Common myeloid progenitor, CD34-positive (primary cell): ENCODE measurements around the gene NEK4.

Source experiments
- CTCF ChIA-PET: fragments of 350-600 bp; sonication (Branson Sonifier 250); formaldehyde crosslinking; loops from one replicate; lab custom pipeline; 2021; ENCODE audit warnings: antibody characterized with exemption; lab: Charles Lee
- POLR2A ChIA-PET: fragments of 350-600 bp; sonication (Branson Sonifier 250); formaldehyde crosslinking; loops from one replicate; lab custom pipeline; 2021; ENCODE audit warnings: antibody characterized with exemption; lab: Charles Lee
- DNase-seq, 3 donors: peaks; one replicate each; pipeline versions ENCODE4 v3.0.0 to v3.0.0-alpha.2; 2013
- H3K27ac ChIP-seq, 2 experiments: 1 replicate in 1 of 2; 2 replicates in 1 of 2; pipeline ENCODE4 v1.7.0; 2013; ENCODE audit warnings: inconsistent platforms in 2 of 2, low read length in 2 of 2, mild to moderate bottlenecking in 2 of 2, low read depth in 1 of 2, moderate library complexity in 1 of 2; ENCODE audit not compliant: severe bottlenecking in 2 of 2, insufficient read depth in 1 of 2, poor library complexity in 1 of 2
- H3K27me3 ChIP-seq, 5 experiments: replicated peaks in 2 of 5; 1 replicate in 3 of 5; 2 replicates in 2 of 5; pipeline versions ENCODE4 v1.6.1 to v1.7.0; 2013; ENCODE audit warnings: low read length in 4 of 5, mild to moderate bottlenecking in 2 of 5, moderate library complexity in 2 of 5, inconsistent platforms in 1 of 5; ENCODE audit not compliant: insufficient read depth in 5 of 5, control insufficient read depth in 4 of 5
- H3K36me3 ChIP-seq, 4 experiments: 1 replicate in 2 of 4; 2 replicates in 2 of 4; pipeline versions ENCODE4 v1.6.1 to v1.7.0; 2013; ENCODE audit warnings: low read length in 3 of 4, control low read depth in 1 of 4, mild to moderate bottlenecking in 1 of 4; ENCODE audit not compliant: control insufficient read depth in 4 of 4, insufficient read depth in 4 of 4
- H3K4me1 ChIP-seq, 4 experiments: 1 replicate in 3 of 4; 2 replicates in 1 of 4; pipeline versions ENCODE4 v1.6.1 to v1.7.1; 2013; ENCODE audit warnings: low read length in 3 of 4, mild to moderate bottlenecking in 3 of 4, control low read depth in 1 of 4, inconsistent platforms in 1 of 4, moderate library complexity in 1 of 4; ENCODE audit not compliant: control insufficient read depth in 4 of 4, insufficient read depth in 4 of 4; ENCODE audit errors: control extremely low read depth in 1 of 4
- H3K4me3 ChIP-seq, 7 experiments: 1 replicate in 4 of 7; 2 replicates in 3 of 7; pipeline versions ENCODE4 v1.5.1 to v1.7.0; 2013; ENCODE audit warnings: mild to moderate bottlenecking in 7 of 7, low read length in 6 of 7, moderate library complexity in 6 of 7, inconsistent platforms in 2 of 7, low read depth in 2 of 7, control low read depth in 1 of 7; ENCODE audit not compliant: insufficient read depth in 4 of 7, control insufficient read depth in 1 of 7; ENCODE audit errors: extremely low read depth in 1 of 7
- H3K9me3 ChIP-seq, 5 experiments: 1 replicate in 4 of 5; 2 replicates in 1 of 5; pipeline versions ENCODE4 v1.6.1 to v1.7.1; 2013; ENCODE audit warnings: low read length in 4 of 5, mild to moderate bottlenecking in 2 of 5, inconsistent platforms in 1 of 5, low read depth in 1 of 5, moderate library complexity in 1 of 5; ENCODE audit not compliant: control insufficient read depth in 4 of 5, insufficient read depth in 2 of 5; ENCODE audit errors: control extremely low read depth in 1 of 5
- WGBS: methylation state at CpG from one replicate; pipeline ENCODE4 v1.1.5; 2013; ENCODE audit not compliant: insufficient coverage; 5-methylcytosine and 5-hydroxymethylcytosine counted together

Gene NEK4

DNA sequence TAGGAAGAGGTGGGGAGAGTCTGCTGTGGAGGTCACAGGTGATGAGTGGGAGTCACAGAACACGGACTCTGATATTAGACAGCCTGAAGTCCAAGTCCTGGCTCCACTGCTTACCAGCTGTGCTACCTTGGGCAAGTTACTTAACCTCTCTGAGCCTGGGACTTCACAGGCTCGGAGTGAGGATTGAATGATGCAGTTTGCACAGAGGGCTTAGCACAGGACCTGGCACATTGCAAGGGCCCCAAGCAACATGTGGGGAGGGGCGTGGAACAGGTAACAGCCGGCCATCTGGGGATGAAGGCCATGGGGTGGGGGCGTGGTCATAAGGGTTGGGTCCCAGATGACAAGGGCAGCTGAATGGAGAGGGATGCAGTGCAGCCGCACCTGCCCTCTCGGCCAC lies 19.6 kb upstream of the NEK4 start:
- H3K36me3 ChIP-seq: no peaks in the 10 kb centered on the region
- no peaks in the 10 kb centered on the region for H3K9me3 ChIP-seq
- 96% methylated on average over 6 of the region's 7 CpGs for WGBS
- ChIA-PET POLR2A (no interaction called here), CTCF (interaction anchor here (0.8 to 1.4 kb wide), 3 partner anchors 9 to 30 kb away, joined by 3 to 6 read pairs (median 3); no protein-coding TSS in a partner anchor)
- DNase-seq: no peak
- H3K4me1 ChIP-seq: no peaks in the 10 kb centered on the region
- H3K27me3 ChIP-seq: no peaks in the 10 kb centered on the region
- no peak overlapping the region for H3K4me3 ChIP-seq
- no peak overlapping the region for H3K27ac ChIP-seq

DNA sequence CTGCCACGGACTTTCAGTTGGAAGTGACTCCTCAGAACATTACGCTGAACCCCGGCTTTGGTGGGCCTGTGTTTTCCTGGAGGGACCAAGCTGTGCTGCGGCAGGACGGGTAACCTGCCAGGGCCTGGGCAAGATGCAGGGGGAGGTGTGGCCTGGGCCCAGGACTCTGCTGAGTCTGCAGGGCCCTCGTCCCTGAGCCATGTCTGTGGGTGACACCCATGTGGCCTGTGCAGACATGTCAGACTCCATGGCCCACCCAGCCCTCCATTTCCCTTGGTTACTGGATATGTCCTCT lies 19.0 kb upstream of the NEK4 start:
- H3K27ac ChIP-seq: no peak overlapping the region
- no peaks in the 10 kb centered on the region for H3K4me1 ChIP-seq
- H3K9me3 ChIP-seq: no peaks in the 10 kb centered on the region
- no peak for DNase-seq
- H3K4me3 ChIP-seq: no peak overlapping the region
- no peaks in the 10 kb centered on the region for H3K27me3 ChIP-seq
- 97% methylated on average over 4 of the region's 6 CpGs for whole genome bisulfite sequencing
- ChIA-PET CTCF (interaction anchor here (1.2 kb wide), 1 partner anchor 26 kb away, joined by 3 read pairs; no protein-coding TSS in a partner anchor), POLR2A (no interaction called here)
- no peaks in the 10 kb centered on the region for H3K36me3 ChIP-seq

DNA sequence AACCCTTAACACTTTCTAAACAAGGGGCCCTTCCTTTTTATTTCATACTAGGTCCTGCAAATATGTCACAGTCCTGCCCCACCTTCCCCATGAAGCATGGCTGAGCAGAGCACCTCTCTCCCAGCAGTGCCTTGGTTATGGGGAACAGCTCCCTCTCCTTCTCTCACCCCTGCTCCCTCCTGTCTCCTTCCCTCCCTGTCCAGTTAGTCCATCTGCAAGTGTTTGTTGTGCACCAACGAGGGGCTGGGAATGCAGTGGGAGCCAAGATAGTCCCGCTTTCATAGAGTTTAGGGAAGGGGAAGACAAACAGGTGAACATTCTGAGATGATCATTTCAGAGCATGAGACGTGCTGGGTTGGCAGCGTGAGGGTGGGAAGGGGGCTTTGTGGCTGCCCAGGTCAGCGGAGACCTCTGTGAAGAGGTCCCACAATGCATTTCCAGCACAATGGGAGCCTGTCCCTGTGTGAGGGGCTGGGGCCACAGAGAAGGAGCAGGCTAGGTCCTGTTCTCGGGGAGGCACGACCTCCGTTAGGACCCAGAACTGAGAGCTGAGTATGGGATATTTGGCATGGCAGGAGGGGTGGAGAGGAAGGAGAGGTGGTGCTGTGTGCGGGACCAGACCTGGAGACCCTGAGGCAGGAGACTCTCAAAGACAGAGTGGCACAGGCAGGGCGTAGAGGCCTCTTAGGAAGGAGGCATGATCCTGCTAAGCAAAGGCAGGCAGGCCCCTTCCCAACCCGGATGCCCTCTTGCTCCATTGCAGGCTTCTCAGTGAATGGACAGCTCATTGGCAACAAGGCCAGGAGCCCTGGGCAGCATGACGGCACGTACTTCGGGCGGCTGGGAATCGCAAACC lies 18.4 kb upstream of the NEK4 start:
- Histone ChIP-seq H3K27ac (no peak overlapping the region), H3K36me3 (no peaks in the 10 kb centered on the region), H3K4me1 (no peaks in the 10 kb centered on the region), H3K4me3 (no peak overlapping the region), H3K27me3 (no peaks in the 10 kb centered on the region), H3K9me3 (no peaks in the 10 kb centered on the region)
- CTCF ChIA-PET: interaction anchor here (1.2 kb wide), 1 partner anchor 27 kb away, joined by 3 read pairs; no protein-coding TSS in a partner anchor
- POLR2A ChIA-PET: no interaction called here
- no peak for DNase-seq
- WGBS: 93% methylated on average over 15 of the region's 16 CpGs

GRCh38 chr3:52787672-52788625 lies 17.2 kb upstream of the NEK4 start:
- WGBS: 96% methylated on average over 14 of the region's 17 CpGs
- no peaks in the 10 kb centered on the region for H3K4me1 ChIP-seq
- no peaks in the 10 kb centered on the region for H3K36me3 ChIP-seq
- no peaks in the 10 kb centered on the region for H3K27me3 ChIP-seq
- CTCF ChIA-PET: interaction anchor here (0.9 kb wide), 3 partner anchors 9 to 33 kb away, joined by 3 to 5 read pairs (median 3); no protein-coding TSS in a partner anchor
- POLR2A ChIA-PET: interaction anchor here (0.6 kb wide), 1 partner anchor 1023 kb away, joined by 3 read pairs; no protein-coding TSS in a partner anchor
- H3K4me3 ChIP-seq: no peak overlapping the region
- no peaks in the 10 kb centered on the region for H3K9me3 ChIP-seq
- no peak for DNase-seq
- H3K27ac ChIP-seq: no peak overlapping the region

- 94% methylated on average over 4 of the region's 11 CpGs for WGBS
- Histone ChIP-seq H3K36me3 (no peaks in the 10 kb centered on the region), H3K27ac (no peak overlapping the region), H3K9me3 (no peaks in the 10 kb centered on the region), H3K4me1 (no peaks in the 10 kb centered on the region), H3K4me3 (no peak overlapping the region), H3K27me3 (peaks cover 0 to 2% (median 0%) of the 10 kb centered on the region in 5 experiments)
- CTCF ChIA-PET: interaction anchor here (0.9 kb wide), 3 partner anchors 10 to 34 kb away, joined by 3 to 5 read pairs (median 3); no protein-coding TSS in a partner anchor
- no peak for DNase-seq
- POLR2A ChIA-PET: interaction anchor here (0.6 kb wide), 1 partner anchor 1024 kb away, joined by 3 read pairs; no protein-coding TSS in a partner anchor
These were observed 16.5 kb upstream of the NEK4 start for GRCh38 chr3:52787246-52787645.

DNA sequence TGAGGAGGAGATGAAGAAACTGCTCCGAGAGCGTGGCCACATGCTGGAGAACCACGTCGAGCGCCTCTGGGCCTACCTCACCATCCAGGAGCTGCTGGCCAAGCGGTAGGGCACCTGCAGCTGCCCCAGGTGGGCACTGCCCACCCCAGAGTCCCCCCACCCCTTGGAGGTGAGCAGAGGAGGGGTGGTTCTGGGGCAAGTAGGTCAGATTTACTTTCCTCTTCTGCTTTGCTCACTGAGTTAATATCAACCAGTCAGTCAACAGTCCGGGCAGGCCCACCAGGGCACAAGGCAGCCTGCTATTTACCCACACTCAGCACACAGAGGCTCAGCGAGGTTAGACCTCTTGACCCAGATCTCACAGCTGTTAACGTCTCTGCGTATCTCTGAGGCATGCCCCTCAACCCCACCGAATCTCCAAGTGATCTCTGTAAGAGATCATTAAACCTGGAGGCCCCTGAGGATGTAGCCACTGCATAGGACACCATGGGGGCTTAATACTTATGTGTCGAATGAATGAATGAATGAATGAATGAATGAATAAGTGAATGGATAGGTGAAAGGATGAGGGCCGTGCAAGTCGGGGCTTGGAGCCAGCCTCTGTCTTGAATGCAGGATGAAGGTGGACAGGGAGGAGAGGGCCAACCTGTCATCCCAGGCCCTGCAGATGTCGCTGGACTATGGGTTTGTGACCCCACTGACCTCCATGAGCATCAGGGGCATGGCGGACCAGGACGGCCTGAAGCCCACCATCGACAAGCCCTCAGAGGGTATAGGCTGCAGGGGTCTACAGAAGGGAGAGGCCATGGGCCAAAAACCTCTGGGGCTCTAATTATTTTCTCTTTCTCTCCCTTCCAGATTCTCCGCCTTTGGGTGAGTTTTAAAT lies 15.8 kb upstream of the NEK4 start:
- H3K27me3 ChIP-seq: peaks cover 0 to 5% (median 0%) of the 10 kb centered on the region in 5 experiments
- ChIA-PET POLR2A (no interaction called here), CTCF (interaction anchor here (0.9 kb wide), 2 partner anchors 14 to 35 kb away, joined by 3 to 5 read pairs; no protein-coding TSS in a partner anchor)
- no peak overlapping the region for H3K27ac ChIP-seq
- no peaks in the 10 kb centered on the region for H3K36me3 ChIP-seq
- H3K4me1 ChIP-seq: no peaks in the 10 kb centered on the region
- H3K4me3 ChIP-seq: no peak overlapping the region
- WGBS: 98% methylated on average over 16 of the region's 19 CpGs
- no peak for DNase-seq
- H3K9me3 ChIP-seq: no peaks in the 10 kb centered on the region
